CD4-positive, alpha-beta T cell (primary cell): ENCODE data around the gene RNF121. TPM values are rescaled to one million over a fixed set of nuclear protein-coding genes. Genes with fewer than 3 reads are reported as not detected.

ENCODE experiments used
- ATAC-seq: fragments of 200-7000 bp; cut with Tn5 transposase; one replicate; pipeline ENCODE4 v1.10.0; 2022; ENCODE audit warnings: mild to moderate bottlenecking; ENCODE audit not compliant: poor library complexity
- CTCF ChIA-PET: fragments of 350-600 bp; sonication (Branson Sonifier 250); formaldehyde crosslinking; loops from one replicate; lab custom pipeline; 2021; ENCODE audit warnings: antibody characterized with exemption, inconsistent platforms; lab: Charles Lee
- POLR2A ChIA-PET: fragments of 350-600 bp; sonication (Branson Sonifier 250); formaldehyde crosslinking; loops from one replicate; lab custom pipeline; 2021; ENCODE audit warnings: antibody characterized with exemption, inconsistent platforms; lab: Charles Lee
- DNase-seq, 14 experiments: peaks; one replicate each; pipeline ENCODE4 v3.0.0-alpha.2; 2013 to 2020; ENCODE audit warnings: mixed read lengths in 2 of 14
- H3K27ac ChIP-seq, 2 donors: one replicate each; pipeline versions ENCODE4 v1.5.1 to v1.7.0; 2013; ENCODE audit warnings: low read length in 2 of 2, low read depth in 1 of 2, mild to moderate bottlenecking in 1 of 2
- H3K27me3 ChIP-seq, 2 experiments: 1 replicate in 1 of 2; 2 replicates in 1 of 2; pipeline versions ENCODE4 v1.6.1 to v1.7.0; 2013; ENCODE audit warnings: low read length in 2 of 2, control low read depth in 1 of 2, mild to moderate bottlenecking in 1 of 2, moderate library complexity in 1 of 2; ENCODE audit not compliant: insufficient read depth in 2 of 2, control insufficient read depth in 1 of 2
- H3K36me3 ChIP-seq: one replicate; pipeline ENCODE4 v1.6.1; 2013; ENCODE audit warnings: low read length, control low read depth; ENCODE audit not compliant: insufficient read depth
- H3K4me1 ChIP-seq: one replicate; pipeline ENCODE4 v1.6.1; 2013; ENCODE audit warnings: low read length, control low read depth; ENCODE audit not compliant: insufficient read depth
- H3K4me3 ChIP-seq: one replicate; pipeline ENCODE4 v1.5.1; 2013; ENCODE audit warnings: mild to moderate bottlenecking, low read length, moderate library complexity
- H3K9me3 ChIP-seq, 2 experiments: 1 replicate in 1 of 2; 2 replicates in 1 of 2; pipeline versions ENCODE4 v1.6.1 to v1.7.0; 2013; ENCODE audit warnings: low read length in 2 of 2, mild to moderate bottlenecking in 2 of 2, control low read depth in 1 of 2, moderate library complexity in 1 of 2; ENCODE audit not compliant: control insufficient read depth in 1 of 2, insufficient read depth in 1 of 2
- H3K27ac Mint-ChIP-seq: one replicate; pipeline ENCODE4 v1.8.0; 2020; ENCODE audit warnings: mixed read lengths
- H3K27me3 Mint-ChIP-seq: one replicate; pipeline ENCODE4 v1.8.0; 2021; ENCODE audit warnings: mixed read lengths
- H3K36me3 Mint-ChIP-seq: one replicate; pipeline ENCODE4 v1.8.0; 2021; ENCODE audit warnings: low read depth, mixed read lengths
- H3K4me1 Mint-ChIP-seq: one replicate; pipeline ENCODE4 v1.8.0; 2021; ENCODE audit warnings: low read depth, mixed read lengths
- H3K4me3 Mint-ChIP-seq: one replicate; pipeline ENCODE4 v1.8.0; 2020; ENCODE audit warnings: mild to moderate bottlenecking, mixed read lengths
- H3K9me3 Mint-ChIP-seq: one replicate; pipeline ENCODE4 v1.8.0; 2020; ENCODE audit warnings: mixed read lengths
- CTCF ChIP-seq: fragments of 200-600 bp; IDR thresholded peaks from one replicate; pipeline ENCODE4 v1.8.0; 2022; ENCODE audit warnings: antibody characterized with exemption, mild to moderate bottlenecking
- intact Hi-C, 2 experiments: fragments of 100-400 bp; cut with DNase I in 1 of 2; cut with micrococcal nuclease in 1 of 2; formaldehyde crosslinking; loops; one replicate each; pipeline versions ENCODE4 v1.15.1 to v1.9.0; 2023 to 2025; cut with DNase I, micrococcal nuclease
- total RNA-seq, 174 experiments: library from RNA in 2 of 174; stranded (reverse) in 2 of 174; gene quantifications; one replicate each; pipeline ENCODE4 v1.2.3 and lab custom pipeline; 2021 to 2026

The RNF121 gene
- total RNA-seq, 2 experiments from 2014 or later, result 10.1 to 10.4 TPM

DNA sequence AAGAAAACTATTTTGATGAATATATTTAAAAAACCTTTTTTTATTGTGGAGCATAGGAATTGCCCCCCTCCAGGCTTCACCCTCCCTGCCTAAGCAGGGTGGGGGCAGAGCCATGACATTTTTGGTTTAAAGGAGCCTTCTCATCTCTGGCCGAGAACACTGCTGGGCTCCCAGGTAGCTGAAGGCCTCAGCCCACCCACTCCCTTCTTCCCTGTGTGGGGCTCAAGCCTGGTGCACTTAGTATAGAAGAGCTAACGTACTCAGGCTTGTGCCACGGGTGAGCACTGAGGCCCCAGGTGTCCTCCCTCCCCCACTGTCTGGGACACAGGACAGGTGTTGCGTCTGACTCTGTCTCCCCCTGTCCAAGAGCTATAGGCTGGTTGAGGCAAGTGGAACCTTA lies 67.7 kb downstream of the RNF121 start:
- DNase-seq (no peak), ATAC-seq (no peak)
- intact Hi-C loops, result no loop called here
- H3K4me3 Mint-ChIP-seq, result no peak overlapping the region
- Histone ChIP-seq H3K36me3 (peaks cover 12% of the 10 kb centered on the region), H3K27me3 (no peaks in the 10 kb centered on the region), H3K27ac (no peak overlapping the region), H3K4me3 (no peak overlapping the region), H3K4me1 (peaks cover 34% of the 10 kb centered on the region), H3K9me3 (no peaks in the 10 kb centered on the region)
- ChIA-PET CTCF (no interaction called here), POLR2A (no interaction called here)
- H3K27ac Mint-ChIP-seq, result no peak overlapping the region
- H3K36me3 Mint-ChIP-seq, result peaks cover 24% of the 10 kb centered on the region
- TF ChIP-seq CTCF, result no peak
- H3K27me3 Mint-ChIP-seq, result no peaks in the 10 kb centered on the region
- no peaks in the 10 kb centered on the region for H3K9me3 Mint-ChIP-seq
- peaks cover 27% of the 10 kb centered on the region for H3K4me1 Mint-ChIP-seq

DNA sequence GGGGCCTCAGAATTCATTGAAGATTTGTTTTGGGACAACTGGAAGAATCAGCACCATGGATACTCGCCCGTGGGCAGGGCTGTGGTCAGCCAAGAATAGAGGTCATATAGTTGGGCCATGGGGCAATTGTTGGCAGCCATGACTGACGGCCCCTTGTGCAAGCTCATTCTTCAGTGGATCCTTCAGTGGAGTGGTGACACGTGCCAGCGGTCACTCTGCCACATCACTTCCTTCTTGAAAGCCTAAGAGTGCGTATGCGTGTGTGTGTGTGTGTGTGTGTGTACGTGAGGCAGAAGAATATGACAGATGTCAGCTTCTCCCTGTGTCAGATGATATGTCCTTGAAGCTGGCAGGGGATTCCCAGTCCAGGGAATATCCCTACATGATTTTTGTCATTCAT lies 68.1 kb downstream of the RNF121 start:
- intact Hi-C loops, result no loop called here
- peak overlapping the region; percentile 31 for H3K27ac Mint-ChIP-seq
- peaks cover 26% of the 10 kb centered on the region for H3K36me3 Mint-ChIP-seq
- CTCF ChIA-PET, result no interaction called here
- peaks cover 14% of the 10 kb centered on the region for H3K36me3 ChIP-seq
- H3K27me3 Mint-ChIP-seq, result no peaks in the 10 kb centered on the region
- no peak overlapping the region for H3K27ac ChIP-seq
- ATAC-seq (no peak), DNase-seq (peak in 2 of 14 experiments; percentile 66 to 76)
- no peaks in the 10 kb centered on the region for H3K9me3 ChIP-seq
- POLR2A ChIA-PET, result no interaction called here
- H3K4me1 ChIP-seq, result peaks cover 34% of the 10 kb centered on the region
- H3K4me3 ChIP-seq, result no peak overlapping the region
- no peaks in the 10 kb centered on the region for H3K9me3 Mint-ChIP-seq
- H3K4me1 Mint-ChIP-seq, result peaks cover 31% of the 10 kb centered on the region
- no peaks in the 10 kb centered on the region for H3K27me3 ChIP-seq
- H3K4me3 Mint-ChIP-seq, result no peak overlapping the region
- no peak for TF ChIP-seq CTCF

DNA sequence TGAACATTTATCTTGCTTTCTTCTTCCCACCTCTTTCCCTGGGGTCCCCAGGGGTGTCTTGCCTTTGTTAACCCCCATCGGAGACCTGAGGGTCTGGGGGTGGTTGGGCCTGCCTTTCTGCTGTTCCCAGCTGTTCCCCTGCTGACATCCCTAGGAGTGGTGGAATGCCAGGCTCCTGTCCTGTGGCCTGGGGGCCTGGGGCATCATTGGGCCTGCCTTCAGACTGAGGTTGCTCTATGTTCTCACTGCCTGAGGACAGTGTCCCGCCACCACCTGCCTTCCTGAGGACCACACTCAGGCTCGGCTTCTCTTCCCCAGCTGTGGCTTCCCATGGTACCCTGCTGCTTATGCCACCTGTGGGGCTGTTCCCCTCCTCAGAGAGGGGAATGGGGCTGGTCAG lies 68.7 kb downstream of the RNF121 start:
- no peak overlapping the region for H3K4me3 Mint-ChIP-seq
- peaks cover 34% of the 10 kb centered on the region for H3K4me1 ChIP-seq
- intact Hi-C loops, result no loop called here
- H3K27ac ChIP-seq, result no peak overlapping the region
- H3K4me3 ChIP-seq, result no peak overlapping the region
- no peaks in the 10 kb centered on the region for H3K9me3 Mint-ChIP-seq
- no peak for TF ChIP-seq CTCF
- DNase-seq (no peak), ATAC-seq (no peak)
- H3K27me3 Mint-ChIP-seq, result no peaks in the 10 kb centered on the region
- CTCF ChIA-PET, result no interaction called here
- no peaks in the 10 kb centered on the region for H3K27me3 ChIP-seq
- POLR2A ChIA-PET, result interaction anchor here (1.3 kb wide), 1 partner anchor 116 kb away, joined by 3 read pairs; no protein-coding TSS in a partner anchor
- peaks cover 33% of the 10 kb centered on the region for H3K36me3 Mint-ChIP-seq
- H3K36me3 ChIP-seq, result peaks cover 15% of the 10 kb centered on the region
- no peak overlapping the region for H3K27ac Mint-ChIP-seq
- H3K4me1 Mint-ChIP-seq, result peaks cover 37% of the 10 kb centered on the region
- H3K9me3 ChIP-seq, result no peaks in the 10 kb centered on the region
